Activated CD4-positive, alpha-beta memory T cell treated with anti-CD3 and anti-CD28 coated beads for 36 hours (primary cell): ENCODE data around the gene TNRC6B. TPM values are rescaled to one million over a fixed set of nuclear protein-coding genes. Genes with fewer than 3 reads are reported as not detected.
A peak's percentile ranks its signal among the peaks of the same experiment; 100 is the strongest.
"Not testable (repeated sequence)": the region's sequence is repeated elsewhere in the genome, so short reads cannot be mapped to it uniquely, and the experiment has no call there.

Experiments
- CTCF ChIA-PET: fragments of 350-600 bp; sonication (Branson Sonifier 250); formaldehyde crosslinking; loops from one replicate; lab custom pipeline; 2021; ENCODE audit warnings: antibody characterized with exemption, inconsistent platforms; lab: Charles Lee
- POLR2A ChIA-PET: fragments of 350-600 bp; sonication (Branson Sonifier 250); formaldehyde crosslinking; loops from one replicate; lab custom pipeline; 2021; ENCODE audit warnings: antibody characterized with exemption; lab: Charles Lee
- DNase-seq: peaks from one replicate; pipeline ENCODE4 v3.0.0-alpha.2; 2020
- H3K27ac Mint-ChIP-seq: one replicate; pipeline ENCODE4 v1.8.0; 2021; ENCODE audit warnings: mixed read lengths
- H3K27me3 Mint-ChIP-seq: one replicate; pipeline ENCODE4 v1.8.0; 2021; ENCODE audit warnings: mixed read lengths
- H3K36me3 Mint-ChIP-seq: one replicate; pipeline ENCODE4 v1.8.0; 2021; ENCODE audit warnings: mixed read lengths
- H3K4me1 Mint-ChIP-seq: one replicate; pipeline ENCODE4 v1.8.0; 2021; ENCODE audit warnings: low read depth, mixed read lengths
- H3K4me3 Mint-ChIP-seq: one replicate; pipeline ENCODE4 v1.8.0; 2021; ENCODE audit warnings: mild to moderate bottlenecking, mixed read lengths
- H3K9me3 Mint-ChIP-seq: one replicate; pipeline ENCODE4 v1.8.0; 2021; ENCODE audit warnings: mixed read lengths
- intact Hi-C: fragments of 100-400 bp; cut with micrococcal nuclease; formaldehyde crosslinking; loops from one replicate; pipeline ENCODE4 v1.15.1; 2023
- total RNA-seq, 2 experiments: library from RNA; stranded (reverse); gene quantifications; one replicate each; pipeline ENCODE4 v1.2.3, GENCODE V29; 2021

TNRC6B gene
- total RNA-seq, 2 experiments from 2014 or later: 34.9 to 38.8 TPM

- no peak for DNase-seq
- ChIA-PET CTCF (no interaction called here), POLR2A (interaction anchor here (0.9 kb wide), 1 partner anchor 247 kb away, joined by 5 read pairs; no protein-coding TSS in a partner anchor)
- Mint-ChIP-seq H3K27ac (no peak overlapping the region), H3K4me1 (peaks cover 14% of the 10 kb centered on the region), H3K4me3 (no peak overlapping the region), H3K9me3 (no peaks in the 10 kb centered on the region), H3K27me3 (no peaks in the 10 kb centered on the region), H3K36me3 (peaks cover 55% of the 10 kb centered on the region)
- intact Hi-C loops: no loop called here
Measured at GRCh38 chr22:40367342-40367741, 189.6 kb downstream of the TNRC6B start.

GRCh38 chr22:40368016-40368415 is 190.3 kb downstream of the TNRC6B start:
- H3K27ac Mint-ChIP-seq: no peak overlapping the region
- peaks cover 48% of the 10 kb centered on the region for H3K36me3 Mint-ChIP-seq
- no peak for DNase-seq
- intact Hi-C loops: no loop called here
- H3K4me1 Mint-ChIP-seq: peaks cover 20% of the 10 kb centered on the region
- POLR2A ChIA-PET: interaction anchor here (0.9 kb wide), 1 partner anchor 248 kb away, joined by 5 read pairs; no protein-coding TSS in a partner anchor
- no peaks in the 10 kb centered on the region for H3K9me3 Mint-ChIP-seq
- CTCF ChIA-PET: no interaction called here
- no peak overlapping the region for H3K4me3 Mint-ChIP-seq
- H3K27me3 Mint-ChIP-seq: no peaks in the 10 kb centered on the region

GRCh38 chr22:40368836-40369235 is 191.1 kb downstream of the TNRC6B start:
- H3K27me3 Mint-ChIP-seq: no peaks in the 10 kb centered on the region
- CTCF ChIA-PET: no interaction called here
- H3K9me3 Mint-ChIP-seq: no peaks in the 10 kb centered on the region
- H3K36me3 Mint-ChIP-seq: peaks cover 41% of the 10 kb centered on the region
- no peak overlapping the region for H3K4me3 Mint-ChIP-seq
- H3K4me1 Mint-ChIP-seq: peaks cover 23% of the 10 kb centered on the region
- intact Hi-C loops: no loop called here
- POLR2A ChIA-PET: no interaction called here
- no peak for DNase-seq
- H3K27ac Mint-ChIP-seq: peak overlapping the region; percentile 23

GRCh38 chr22:40374567-40374966 is 196.8 kb downstream of the TNRC6B start:
- H3K4me1 Mint-ChIP-seq: peaks cover 30% of the 10 kb centered on the region
- no peak for DNase-seq
- intact Hi-C loops: no loop called here
- H3K27ac Mint-ChIP-seq: no peak overlapping the region
- ChIA-PET CTCF (interaction anchor here (0.7 kb wide), 1 partner anchor 63 kb away, joined by 3 read pairs; no protein-coding TSS in a partner anchor), POLR2A (interaction anchor here (1.0 kb wide), 1 partner anchor 30 kb away, joined by 3 read pairs; no protein-coding TSS in a partner anchor)
- no peaks in the 10 kb centered on the region for H3K27me3 Mint-ChIP-seq
- H3K9me3 Mint-ChIP-seq: no peaks in the 10 kb centered on the region
- no peak overlapping the region for H3K4me3 Mint-ChIP-seq
- H3K36me3 Mint-ChIP-seq: peaks cover 2% of the 10 kb centered on the region

- Mint-ChIP-seq H3K27me3 (no peaks in the 10 kb centered on the region), H3K27ac (no peak overlapping the region), H3K4me1 (peaks cover 26% of the 10 kb centered on the region), H3K9me3 (no peaks in the 10 kb centered on the region), H3K4me3 (no peak overlapping the region), H3K36me3 (peaks cover 2% of the 10 kb centered on the region)
- CTCF ChIA-PET: no interaction called here
- POLR2A ChIA-PET: interaction anchor here (0.6 kb wide), 1 partner anchor 36 kb away, joined by 3 read pairs; no protein-coding TSS in a partner anchor
- intact Hi-C loops: no loop called here
- no peak for DNase-seq
Measured at GRCh38 chr22:40376149-40376548, 198.4 kb downstream of the TNRC6B start.

- DNase-seq: no peak
- H3K4me1 Mint-ChIP-seq: peaks cover 15% of the 10 kb centered on the region
- no peak overlapping the region for H3K27ac Mint-ChIP-seq
- no peaks in the 10 kb centered on the region for H3K9me3 Mint-ChIP-seq
- intact Hi-C loops: no loop called here
- no peak overlapping the region for H3K4me3 Mint-ChIP-seq
- H3K27me3 Mint-ChIP-seq: no peaks in the 10 kb centered on the region
- H3K36me3 Mint-ChIP-seq: no peaks in the 10 kb centered on the region
- POLR2A ChIA-PET: no interaction called here
- CTCF ChIA-PET: interaction anchor here (0.6 to 0.9 kb wide), 3 partner anchors 7 to 69 kb away, joined by 3 to 4 read pairs (median 4); no protein-coding TSS in a partner anchor
Measured at GRCh38 chr22:40377931-40378330, 200.2 kb downstream of the TNRC6B start.

GRCh38 chr22:40378448-40378847 is 200.7 kb downstream of the TNRC6B start:
- H3K27ac Mint-ChIP-seq, H3K4me3 Mint-ChIP-seq, POLR2A ChIA-PET, H3K9me3 Mint-ChIP-seq, H3K27me3 Mint-ChIP-seq, H3K36me3 Mint-ChIP-seq, intact Hi-C loops, DNase-seq: not testable (repeated sequence)
- peaks cover 13% of the 10 kb centered on the region for H3K4me1 Mint-ChIP-seq
- CTCF ChIA-PET: interaction anchor here (0.9 to 1.4 kb wide), 2 partner anchors 68 to 110 kb away, joined by 3 read pairs; no protein-coding TSS in a partner anchor

- H3K36me3 Mint-ChIP-seq: no peaks in the 10 kb centered on the region
- no peak for DNase-seq
- H3K27me3 Mint-ChIP-seq: no peaks in the 10 kb centered on the region
- no peak overlapping the region for H3K4me3 Mint-ChIP-seq
- ChIA-PET POLR2A (no interaction called here), CTCF (interaction anchor here (0.7 to 0.9 kb wide), 2 partner anchors 84 to 265 kb away, joined by 3 read pairs; no protein-coding TSS in a partner anchor)
- no peaks in the 10 kb centered on the region for H3K9me3 Mint-ChIP-seq
- H3K4me1 Mint-ChIP-seq: peaks cover 38% of the 10 kb centered on the region
- intact Hi-C loops: no loop called here
- H3K27ac Mint-ChIP-seq: no peak overlapping the region
Measured at GRCh38 chr22:40381461-40381860, 203.7 kb downstream of the TNRC6B start.

GRCh38 chr22:40383905-40384304 is 206.2 kb downstream of the TNRC6B start:
- peaks cover 52% of the 10 kb centered on the region for H3K4me1 Mint-ChIP-seq

GRCh38 chr22:40385036-40385782 is 207.5 kb downstream of the TNRC6B start:
- no peaks in the 10 kb centered on the region for H3K36me3 Mint-ChIP-seq
- POLR2A ChIA-PET: interaction anchor here (0.6 to 1.4 kb wide), 2 partner anchors 13 to 639 kb away, joined by 3 to 5 read pairs; no protein-coding TSS in a partner anchor
- peak overlapping the region; percentile 70 for H3K4me3 Mint-ChIP-seq
- no peaks in the 10 kb centered on the region for H3K9me3 Mint-ChIP-seq
- H3K27ac Mint-ChIP-seq: peak overlapping the region; percentile 78
- H3K4me1 Mint-ChIP-seq: peaks cover 47% of the 10 kb centered on the region
- intact Hi-C loops: no loop called here
- peak; percentile 57 for DNase-seq
- H3K27me3 Mint-ChIP-seq: no peaks in the 10 kb centered on the region
- CTCF ChIA-PET: interaction anchor here (0.6 to 1.2 kb wide), 6 partner anchors 7 to 886 kb away, joined by 3 to 7 read pairs (median 4); no protein-coding TSS in a partner anchor

More at GRCh38 chr22:40383905-40384304, 206.2 kb downstream of the TNRC6B start:
- Mint-ChIP-seq H3K36me3 (no peaks in the 10 kb centered on the region), H3K27ac (no peak overlapping the region), H3K9me3 (no peaks in the 10 kb centered on the region), H3K4me3 (no peak overlapping the region), H3K27me3 (no peaks in the 10 kb centered on the region)
- ChIA-PET POLR2A (no interaction called here), CTCF (no interaction called here)
- DNase-seq: no peak
- intact Hi-C loops: no loop called here
